SH-SY5Y (cell line): Measurements from ENCODE around the gene CGNL1.

Experiments used
- GATA2 ChIP-seq: IDR thresholded peaks from 2 replicates; pipeline ENCODE4 v1.6.1; 2011; ENCODE audit warnings: mild to moderate bottlenecking, low read depth, low read length
- GATA3 ChIP-seq: IDR thresholded peaks from 2 replicates; pipeline ENCODE4 v1.6.1; 2011; ENCODE audit warnings: low read depth, mild to moderate bottlenecking, low read length, moderate library complexity

GRCh38 chr15:57486833-57487232 lies 110.5 kb downstream of the CGNL1 start:
- TF ChIP-seq GATA2 (no peak), GATA3 (no peak)
